Heart right ventricle (tissue), 16 donors: ENCODE results near the gene TSPOAP1. TPM values are rescaled to one million over a fixed set of nuclear protein-coding genes. Genes with fewer than 3 reads are reported as not detected.

Experiments
- ATAC-seq, 8 donors: fragments of 200-7000 bp; cut with Tn5 transposase; one replicate each; pipeline ENCODE4 v1.9.1; 2020; ENCODE audit warnings: mild to moderate bottlenecking in 8 of 8, moderate library complexity in 8 of 8, moderate number of reproducible peaks in 1 of 8
- DNase-seq, 2 donors: peaks; one replicate each; pipeline ENCODE4 v3.0.0-alpha.2; 2020
- H3K27ac ChIP-seq, 10 donors: fragments of 200-600 bp; sonication (generic) in 2 of 10; one replicate each; pipeline versions ENCODE4 v1.5.0 to v1.8.0; 2020 to 2022; ENCODE audit warnings: mild to moderate bottlenecking in 3 of 10
- H3K27me3 ChIP-seq, 7 donors: fragments of 200-600 bp; one replicate each; pipeline ENCODE4 v1.8.0; 2021 to 2022; ENCODE audit warnings: mild to moderate bottlenecking in 2 of 7
- H3K36me3 ChIP-seq, 9 donors: fragments of 200-600 bp; sonication (generic) in 1 of 9; one replicate each; pipeline versions ENCODE4 v1.5.0 to v1.8.0; 2020 to 2022; ENCODE audit warnings: mild to moderate bottlenecking in 2 of 9
- H3K4me1 ChIP-seq, 9 donors: fragments of 200-600 bp; sonication (generic) in 1 of 9; one replicate each; pipeline versions ENCODE4 v1.5.0 to v1.8.0; 2020 to 2022; ENCODE audit warnings: mild to moderate bottlenecking in 4 of 9
- H3K4me3 ChIP-seq, 10 donors: fragments of 200-600 bp; sonication (generic) in 2 of 10; one replicate each; pipeline versions ENCODE4 v1.5.0 to v1.8.0; 2020 to 2022; ENCODE audit warnings: mild to moderate bottlenecking in 7 of 10, moderate library complexity in 2 of 10
- H3K9me3 ChIP-seq, 11 donors: fragments of 200-600 bp in 10 of 11; sonication (generic) in 2 of 11; one replicate each; pipeline versions ENCODE4 v1.5.0 to v1.8.0; 2013 to 2022; ENCODE audit warnings: mild to moderate bottlenecking in 2 of 11, control low read depth in 1 of 11, moderate library complexity in 1 of 11
- WGBS, 2 donors: extraction: QIAGEN DNeasy Blood & Tissue Kit; methylation state at CpG; one replicate each; pipeline ENCODE4 v1.1.7; 2013; ENCODE audit warnings: inconsistent platforms in 1 of 2; 5-methylcytosine and 5-hydroxymethylcytosine counted together
- intact Hi-C, 10 donors: fragments of 100-400 bp; cut with DNase I; formaldehyde crosslinking; loops; one replicate each; pipeline versions ENCODE4 v1.11.1 to v1.14.2; 2022
- polyA plus RNA-seq, 2 donors: library from polyadenylated mRNA; stranded (reverse); fragments of 200-250 nt; gene quantifications; one replicate each; pipeline ENCODE4 v1.2.3, GENCODE V29; 2013
- total RNA-seq, 10 donors: library from RNA; stranded (reverse); fragmentation: NEBNext Ultra II Directional in 3 of 10; extraction: Animal tissue kit (Norgen Biotek cat#: 25700) in 3 of 10; gene quantifications; one replicate each; pipeline versions ENCODE4 v1.2.1 to v1.2.4, GENCODE V29; 2021 to 2023
- TF ChIP-seq, protein P1 (sequence below), 9 donors: fragments of 200-600 bp; sonication (generic) in 2 of 9; IDR thresholded peaks; one replicate each; pipeline versions ENCODE4 v1.5.0 to v1.8.0; 2021 to 2022; ENCODE audit warnings: antibody characterized with exemption in 9 of 9, mild to moderate bottlenecking in 5 of 9, moderate library complexity in 1 of 9
- donor health status: Arrhythmogenic right ventricular cardiomyopathy.
- donor health status: ischemic (EF 13 %, LVEDD 7.1; RV severe dilation, severe dysfunction).
- donor health status: healthy with polysubstance abuse.
- donor health status: DM: no; HTN: yes; CAD: no.
- donor health status: DM: no; HTN: no; CAD: no.
- donor health status: ischemic (EF 25% LVEDD 6.9; RV normal size, moderate dysfunction).
- donor health status: ischemic (EF 25% LVEDD 5.7; RV mildly dilated, moderate dysfunction).
- donor health status: healthy.
- donor health status: DM: yes; HTN: yes; CAD: no.
- donor health status: Ischemic cardiomyopathy.
- donor health status: ischemic (EF 35%, LVEDD 5.7; RV mildly dilated, moderate dysfunction).
- donor health status: nonischemic (EF 11% LVEDD 7.7; RV severe dilation, severe dysfunction).
- donor health status: DM: yes; HTN: yes; CAD: no.
- donor health status: PGD.
- donor health status: ischemic (EF 29% LVEDD 5.4; RV normal size, mild dysfunction).
- donor health status: nonischemic (EF 23%, LVEDD 6.1; RV moderate dilation, normal function).

TSPOAP1 gene
- total and polyA plus RNA-seq, 12 donors = 1.6 to 35.6 (median 12.4) TPM

DNA sequence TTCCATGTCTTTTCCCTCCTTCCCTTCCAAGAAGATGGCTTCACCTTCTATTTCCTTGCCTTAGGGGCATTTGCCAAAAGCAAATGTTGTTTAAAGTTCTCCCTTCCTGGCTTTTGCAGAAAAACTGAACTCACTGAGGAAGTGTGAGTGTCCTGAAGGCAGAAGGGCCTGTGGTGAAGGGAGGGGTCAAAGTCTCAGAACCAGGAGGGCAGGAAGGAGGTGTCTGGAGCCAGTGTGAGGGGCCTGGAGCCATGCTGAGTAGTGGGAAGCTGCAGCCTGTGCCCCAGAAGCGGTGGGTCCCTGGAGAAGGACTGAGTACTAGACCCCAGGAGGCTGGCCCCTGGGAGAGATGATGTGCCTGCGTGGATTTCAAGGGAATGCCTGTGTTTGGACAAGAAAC lies 47.2 kb upstream of the TSPOAP1 start:
- Histone ChIP-seq H3K27me3 (no peaks in the 10 kb centered on the region), H3K4me1 (peaks cover 0 to 13% (median 0%) of the 10 kb centered on the region in 9 donors), H3K36me3 (no peaks in the 10 kb centered on the region), H3K4me3 (no peak overlapping the region), H3K9me3 (no peaks in the 10 kb centered on the region), H3K27ac (no peak overlapping the region)
- TF ChIP-seq, protein P1, sequence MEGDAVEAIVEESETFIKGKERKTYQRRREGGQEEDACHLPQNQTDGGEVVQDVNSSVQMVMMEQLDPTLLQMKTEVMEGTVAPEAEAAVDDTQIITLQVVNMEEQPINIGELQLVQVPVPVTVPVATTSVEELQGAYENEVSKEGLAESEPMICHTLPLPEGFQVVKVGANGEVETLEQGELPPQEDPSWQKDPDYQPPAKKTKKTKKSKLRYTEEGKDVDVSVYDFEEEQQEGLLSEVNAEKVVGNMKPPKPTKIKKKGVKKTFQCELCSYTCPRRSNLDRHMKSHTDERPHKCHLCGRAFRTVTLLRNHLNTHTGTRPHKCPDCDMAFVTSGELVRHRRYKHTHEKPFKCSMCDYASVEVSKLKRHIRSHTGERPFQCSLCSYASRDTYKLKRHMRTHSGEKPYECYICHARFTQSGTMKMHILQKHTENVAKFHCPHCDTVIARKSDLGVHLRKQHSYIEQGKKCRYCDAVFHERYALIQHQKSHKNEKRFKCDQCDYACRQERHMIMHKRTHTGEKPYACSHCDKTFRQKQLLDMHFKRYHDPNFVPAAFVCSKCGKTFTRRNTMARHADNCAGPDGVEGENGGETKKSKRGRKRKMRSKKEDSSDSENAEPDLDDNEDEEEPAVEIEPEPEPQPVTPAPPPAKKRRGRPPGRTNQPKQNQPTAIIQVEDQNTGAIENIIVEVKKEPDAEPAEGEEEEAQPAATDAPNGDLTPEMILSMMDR (IDR thresholded peaks at IDR 0.05) = no peak
- WGBS, 2 donors = 68 to 85% methylated on average over 2 of the region's 2 CpGs
- DNase-seq = no peak
- no peak for ATAC-seq
- intact Hi-C loops = no loop called here

DNA sequence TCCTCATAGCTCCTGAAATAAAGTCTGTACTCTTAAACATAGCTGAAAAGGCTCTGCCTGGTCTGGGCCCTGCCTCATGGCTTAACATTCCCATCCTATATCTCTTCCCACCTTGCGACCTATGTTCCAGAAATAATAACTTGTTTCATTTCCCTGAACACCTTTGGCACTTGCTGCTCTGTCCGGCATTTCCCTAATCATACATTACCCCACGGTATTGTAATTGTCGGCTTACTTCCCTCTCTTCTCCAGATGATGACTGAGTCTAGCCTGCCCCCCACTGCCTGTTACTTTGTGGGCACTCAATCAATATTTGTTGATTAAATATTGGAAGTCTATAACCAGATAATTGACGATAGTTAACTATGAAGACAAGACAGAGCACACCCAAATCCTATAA lies 46.7 kb upstream of the TSPOAP1 start:
- DNase-seq (no peak), ATAC-seq (no peak)
- Histone ChIP-seq H3K36me3 (no peaks in the 10 kb centered on the region), H3K4me3 (no peak overlapping the region), H3K4me1 (peaks cover 0 to 13% (median 0%) of the 10 kb centered on the region in 9 donors), H3K9me3 (no peaks in the 10 kb centered on the region), H3K27me3 (no peaks in the 10 kb centered on the region), H3K27ac (no peak overlapping the region)
- 81 to 84% methylated on average over 5 of the region's 5 CpGs for WGBS, 2 donors
- intact Hi-C loops = no loop called here
- TF ChIP-seq, protein P1 (IDR thresholded peaks at IDR 0.05) = no peak

DNA sequence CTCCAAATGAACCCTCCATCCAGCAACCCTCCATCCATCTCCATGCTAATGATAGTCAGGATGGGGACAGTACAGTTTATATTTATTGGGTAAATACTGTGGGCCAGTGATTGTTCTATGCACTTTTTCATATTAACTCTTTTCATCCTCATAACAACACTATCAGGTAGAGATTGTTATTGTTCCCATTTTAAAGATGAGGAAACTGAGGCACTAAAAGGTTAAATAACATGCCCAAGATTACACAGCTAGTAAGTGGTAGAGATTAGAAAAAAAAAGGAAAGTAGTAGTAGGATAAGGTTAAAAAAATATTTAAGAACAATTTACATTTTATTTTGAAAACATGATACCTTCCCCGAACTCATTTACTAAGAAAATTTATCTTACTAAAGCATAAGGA lies 45.3 kb upstream of the TSPOAP1 start:
- TF ChIP-seq, protein P1 (IDR thresholded peaks at IDR 0.05) = no peak
- no peak for ATAC-seq
- H3K27ac ChIP-seq = no peak overlapping the region
- intact Hi-C loops = no loop called here
- H3K27me3 ChIP-seq = no peaks in the 10 kb centered on the region
- H3K9me3 ChIP-seq = no peaks in the 10 kb centered on the region
- H3K36me3 ChIP-seq = no peaks in the 10 kb centered on the region
- no peak for DNase-seq
- H3K4me3 ChIP-seq = no peak overlapping the region
- WGBS, 2 donors = 90 to 98% methylated on average over 1 of the region's 1 CpG
- peaks cover 0 to 13% (median 0%) of the 10 kb centered on the region in 9 donors for H3K4me1 ChIP-seq

DNA sequence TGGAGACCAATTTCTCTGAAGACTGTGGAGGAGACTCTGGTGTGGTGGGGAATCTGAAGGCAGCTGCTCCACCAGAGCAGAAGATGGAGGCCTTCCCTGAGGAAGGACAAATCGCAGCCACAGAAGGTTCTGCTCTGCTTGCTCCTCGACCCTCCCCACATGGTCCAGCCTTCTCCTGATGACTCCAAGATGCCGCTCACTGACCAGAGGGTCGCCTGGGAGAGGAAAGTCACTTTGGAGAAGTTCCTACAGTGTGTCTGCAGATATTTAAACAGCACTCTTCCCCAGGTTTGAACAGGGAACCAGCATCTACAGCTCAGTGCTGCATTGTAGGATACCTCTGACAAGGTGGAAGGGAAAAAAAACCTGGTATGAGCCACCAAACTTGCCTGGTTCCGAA lies 44.4 kb upstream of the TSPOAP1 start:
- Histone ChIP-seq H3K36me3 (no peaks in the 10 kb centered on the region), H3K9me3 (no peaks in the 10 kb centered on the region), H3K4me3 (no peak overlapping the region), H3K27me3 (no peaks in the 10 kb centered on the region), H3K4me1 (peaks cover 0 to 13% (median 0%) of the 10 kb centered on the region in 9 donors), H3K27ac (no peak overlapping the region)
- DNase-seq = no peak
- WGBS, 2 donors = 84 to 91% methylated on average over 5 of the region's 5 CpGs
- no peak for ATAC-seq
- TF ChIP-seq, protein P1 (IDR thresholded peaks at IDR 0.05) = no peak
- intact Hi-C loops = no loop called here
